ENCODE data around the gene PEDS1.
"Not testable (repeated sequence)": the region's sequence is repeated elsewhere in the genome, so short reads cannot be mapped to it uniquely, and the experiment has no call there.

Gene PEDS1

GRCh38 chr20:50189681-50190250 lies 36.2 kb upstream of the PEDS1 start:
- no peak for DNase-seq

DNA sequence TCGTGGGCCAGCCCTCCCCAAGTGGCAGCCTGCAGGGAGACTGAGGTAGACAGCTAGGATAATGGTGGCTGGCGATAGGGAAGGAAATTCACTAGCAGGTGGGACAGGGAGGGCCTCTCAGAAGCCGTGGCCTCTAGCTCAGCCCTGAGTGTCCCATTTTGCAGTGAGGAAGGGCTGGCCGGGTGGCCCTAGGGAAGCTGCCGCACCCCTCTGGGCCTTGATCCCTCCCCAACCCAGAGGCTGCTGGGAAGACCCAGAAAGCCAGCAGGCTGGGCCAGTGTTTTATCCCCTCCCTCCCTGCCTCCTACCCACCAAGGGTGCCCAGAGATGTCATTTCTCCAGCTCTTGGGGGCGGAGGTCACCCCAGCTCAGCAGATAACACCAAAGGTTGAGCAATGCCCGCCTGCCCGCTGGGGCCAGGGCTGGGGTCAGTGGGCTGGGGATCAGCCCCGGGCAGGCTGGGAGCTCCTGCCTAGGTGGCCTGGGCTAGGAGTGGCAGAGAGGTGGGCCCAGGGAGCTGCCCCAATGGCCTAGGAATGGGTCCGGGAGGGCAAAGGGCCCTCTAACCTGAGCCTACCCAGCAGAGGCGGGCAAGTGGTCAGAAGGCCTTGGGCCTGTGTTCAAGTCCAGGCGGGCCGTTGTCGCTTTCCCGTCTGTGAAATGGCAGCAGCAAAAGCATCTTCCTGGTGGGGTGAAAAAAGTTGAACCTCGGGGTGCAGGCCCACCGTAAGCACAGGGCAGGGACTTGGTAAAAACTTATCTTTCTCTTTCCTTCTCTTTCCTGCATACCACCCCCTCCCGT lies 35.6 kb upstream of the PEDS1 start:
- no peak for DNase-seq

GRCh38 chr20:50188287-50188688 lies 34.8 kb upstream of the PEDS1 start:
- DNase-seq: no peak

GRCh38 chr20:50187403-50188051 lies 34.0 kb upstream of the PEDS1 start:
- DNase-seq: no peak

DNA sequence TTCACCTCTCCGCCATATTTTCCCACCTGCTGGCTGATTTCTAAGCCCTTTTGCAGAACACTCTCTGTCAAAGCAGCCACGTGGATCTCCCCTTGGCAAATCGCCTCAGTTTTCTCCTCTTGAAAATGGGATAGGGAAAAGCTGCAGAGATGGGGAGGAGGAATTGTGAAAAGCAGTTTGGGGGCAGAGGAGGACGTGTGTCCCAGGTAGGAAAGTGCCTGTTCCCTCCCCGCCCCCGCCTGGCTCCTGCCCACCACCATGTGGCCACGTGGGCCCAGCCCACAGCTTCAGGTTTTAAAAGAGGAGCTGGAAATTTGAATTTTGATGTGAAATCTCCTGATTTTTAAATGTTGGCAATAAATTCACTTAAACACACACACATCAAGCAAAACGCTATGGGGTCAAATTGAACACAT lies 33.5 kb upstream of the PEDS1 start:
- DNase-seq: no peak

DNA sequence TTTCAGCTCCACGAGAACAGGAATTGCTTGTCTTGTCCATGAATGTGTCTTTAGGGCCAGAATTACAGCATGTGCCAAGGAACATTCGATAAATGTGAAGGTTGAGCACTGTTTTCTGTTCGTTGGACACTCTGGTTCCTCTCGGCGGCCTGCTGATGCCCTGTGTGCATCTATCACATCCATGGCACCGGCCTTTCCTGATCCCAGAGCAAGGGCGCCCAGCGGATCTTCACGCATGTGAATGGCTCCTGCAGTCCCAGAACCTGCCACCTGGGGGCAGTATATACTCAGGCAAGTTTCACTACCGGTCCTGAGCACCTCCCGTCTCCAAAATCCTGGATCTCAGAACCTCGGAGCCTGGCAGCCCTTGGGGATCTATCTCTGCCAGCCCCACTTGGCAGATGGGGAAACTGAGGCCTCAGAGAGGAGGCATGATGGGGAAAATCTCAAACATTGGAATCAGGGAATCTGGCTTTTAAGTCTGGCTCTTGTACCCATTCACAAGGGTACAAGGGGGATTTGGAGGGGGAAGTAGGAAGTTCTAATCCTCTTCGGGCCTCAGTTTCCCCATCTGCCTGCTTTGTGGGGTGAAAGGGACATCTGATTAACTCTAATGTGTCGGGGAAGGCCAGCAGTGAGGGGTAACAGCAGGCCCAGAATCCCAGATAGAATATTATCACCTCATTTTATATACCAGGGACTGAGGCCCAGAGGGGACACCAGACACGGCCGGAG lies 32.8 kb upstream of the PEDS1 start:
- peak; percentile 79 for DNase-seq

- DNase-seq: no peak
Measured at GRCh38 chr20:50185426-50185825, 31.9 kb upstream of the PEDS1 start.

DNA sequence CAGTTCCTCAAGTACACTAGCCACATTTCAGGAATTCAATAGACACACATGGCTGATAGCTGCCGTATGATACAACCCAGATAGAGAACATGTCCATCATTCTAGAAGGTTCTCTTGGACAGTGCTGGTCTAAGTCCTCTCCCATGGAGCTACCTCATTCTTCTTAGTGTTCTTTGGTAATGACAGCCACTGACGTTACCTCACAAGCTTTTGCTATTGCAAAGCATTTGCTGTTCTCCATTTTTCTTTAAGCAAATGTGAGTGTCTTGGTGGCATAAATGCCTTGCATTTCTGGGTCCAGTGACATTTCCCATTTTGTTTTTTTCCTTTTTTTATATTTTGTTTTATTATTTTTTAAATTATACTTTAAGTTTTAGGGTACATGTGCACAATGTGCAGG lies 28.8 kb upstream of the PEDS1 start:
- no peak for DNase-seq

- no peak for DNase-seq
Measured at GRCh38 chr20:50181344-50181743, 27.8 kb upstream of the PEDS1 start.

DNA sequence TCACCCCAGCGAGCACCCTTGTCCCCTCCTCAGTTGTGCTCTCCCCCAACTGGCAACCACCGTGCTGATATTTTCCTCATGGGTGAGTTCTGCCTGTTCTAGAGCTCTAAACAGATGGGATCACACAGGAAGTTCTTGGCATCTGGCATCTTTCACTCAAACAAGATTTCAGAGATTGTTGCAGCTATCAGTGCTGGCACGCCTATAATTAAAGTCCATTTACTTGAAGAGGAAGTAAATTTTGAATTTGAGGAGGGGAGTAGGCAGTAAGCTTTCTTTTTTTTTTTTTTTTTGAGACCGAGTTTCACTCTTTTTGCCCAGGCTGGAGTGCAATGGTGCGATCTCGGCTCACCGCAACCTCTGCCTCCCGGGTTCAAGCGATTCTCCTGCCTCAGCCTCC lies 25.1 kb upstream of the PEDS1 start:
- peak; percentile 31 for DNase-seq

GRCh38 chr20:50175938-50176933 lies 22.7 kb upstream of the PEDS1 start:
- DNase-seq: no peak

GRCh38 chr20:50174456-50174855 lies 20.9 kb upstream of the PEDS1 start:
- DNase-seq: no peak

- DNase-seq: no peak
Measured at GRCh38 chr20:50172347-50173013, 19.0 kb upstream of the PEDS1 start.

- no peak for DNase-seq
Measured at GRCh38 chr20:50170549-50171220, 17.2 kb upstream of the PEDS1 start.

DNA sequence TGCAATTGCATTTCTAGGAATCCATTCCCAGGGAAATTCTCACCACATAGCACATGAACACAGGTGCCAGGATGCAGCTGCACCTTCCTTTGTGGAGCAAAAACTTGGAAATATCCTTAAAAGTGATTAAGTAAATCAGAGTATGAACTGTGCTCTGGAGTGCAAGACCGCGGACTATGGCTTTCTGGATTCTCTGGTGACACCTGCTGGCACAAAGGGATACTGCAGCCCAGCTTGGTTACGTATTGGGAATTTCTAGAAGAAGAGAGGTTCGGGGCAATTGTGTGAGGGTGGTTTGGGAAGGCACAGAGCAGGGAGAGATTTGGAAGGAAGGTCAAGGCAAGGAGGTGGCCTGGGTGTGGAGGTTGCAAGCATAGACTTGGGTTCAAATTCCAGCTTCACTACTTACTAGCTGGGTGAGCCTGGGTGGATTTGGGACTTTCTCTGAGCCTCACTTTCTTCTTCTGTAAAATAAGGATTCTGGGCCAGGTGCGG lies 15.9 kb upstream of the PEDS1 start:
- peak; percentile 74 for DNase-seq

- DNase-seq: peak; percentile 94
Measured at GRCh38 chr20:50165684-50166554, 12.4 kb upstream of the PEDS1 start.

DNA sequence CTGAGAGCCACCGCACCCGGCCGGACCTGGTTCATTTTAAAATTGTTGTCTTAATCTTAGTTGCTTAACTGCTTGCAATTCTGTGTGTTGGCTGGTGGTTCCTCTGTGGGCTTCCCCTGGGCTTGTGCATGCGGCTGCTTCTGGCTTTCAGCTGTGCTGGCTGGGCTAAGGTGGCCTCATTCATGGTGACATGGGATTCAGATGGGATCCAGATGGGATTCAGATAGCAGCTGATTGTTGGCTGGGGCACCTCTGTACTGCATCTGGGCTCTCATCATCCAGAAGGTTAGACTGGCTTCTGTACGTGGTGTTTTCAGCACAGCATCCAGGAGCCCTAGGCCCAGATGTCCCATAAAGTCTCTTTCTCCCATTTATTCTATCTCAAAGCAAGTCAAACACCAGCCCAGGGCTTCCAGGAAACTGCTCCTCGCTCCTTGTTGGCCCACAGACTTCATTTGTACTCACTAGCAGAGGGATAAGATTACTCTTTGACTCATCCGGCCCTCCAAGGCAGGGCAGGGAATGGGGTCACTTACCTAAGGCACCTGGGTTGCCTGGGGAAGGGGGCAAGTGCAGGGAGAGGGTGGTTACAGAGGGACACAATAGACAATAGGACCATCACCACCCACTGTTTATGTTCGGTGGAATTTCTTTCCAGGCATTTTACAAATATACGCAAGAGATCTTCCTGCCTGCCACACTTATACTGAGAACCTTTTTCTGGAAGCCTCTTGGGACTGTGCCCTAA lies 10.2 kb upstream of the PEDS1 start:
- no peak for DNase-seq

DNA sequence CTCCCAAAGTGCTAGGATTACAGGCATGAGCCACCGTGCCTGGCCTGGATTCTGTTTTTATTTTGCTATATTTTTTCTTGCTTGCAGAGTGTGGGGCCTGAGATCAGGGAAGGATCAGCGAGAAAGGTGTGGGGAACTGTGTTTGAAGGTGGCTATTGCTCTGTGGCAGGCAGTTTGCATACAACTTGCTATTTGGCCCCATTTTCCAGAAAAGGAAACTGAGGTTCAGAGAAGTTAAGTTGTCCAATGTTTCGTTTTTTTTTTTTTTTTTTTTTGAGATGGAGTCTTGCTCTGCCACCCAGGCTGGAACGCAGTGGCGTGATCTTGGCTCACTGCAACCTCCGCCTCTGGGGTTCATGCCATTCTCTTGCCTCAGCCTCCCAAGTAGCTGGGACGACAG lies 8.0 kb upstream of the PEDS1 start:
- DNase-seq: not testable (repeated sequence)

DNA sequence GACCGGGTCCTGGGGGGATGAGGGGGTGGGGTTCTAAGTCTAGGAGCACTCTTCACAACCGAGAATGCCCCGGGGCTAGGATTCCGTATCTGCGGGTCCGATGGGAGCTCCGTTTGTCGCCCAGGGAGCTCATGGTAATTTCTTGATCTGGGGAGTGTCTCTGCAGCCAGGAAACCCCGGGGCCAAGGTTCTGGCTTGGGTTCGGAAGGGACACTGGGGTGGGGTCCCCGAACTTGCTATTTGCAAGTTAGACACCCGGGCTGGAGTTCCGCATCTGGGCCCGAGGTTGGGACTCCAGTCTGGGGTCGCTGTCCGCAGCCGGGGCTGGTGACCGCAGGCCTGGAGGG lies 397 bp downstream of the PEDS1 start:
- DNase-seq: no peak

Measured in NCI-H1694 (cell line).